SK-N-SH (cell line): ENCODE data around the gene NKAIN4. TPM values are rescaled to one million over a fixed set of nuclear protein-coding genes. Genes with fewer than 3 reads are reported as not detected.

Source experiments
- CTCF ChIA-PET: fragments of 300-600, 350-600 bp; formaldehyde crosslinking; extraction: SDS; loops from one replicate; lab custom pipeline; 2021; lab: Yijun Ruan, JAX
- POLR2A ChIA-PET: fragments of 350-600 bp; sonication (Branson Sonifier 250); formaldehyde crosslinking; extraction: SDS; loops from one replicate; lab custom pipeline; 2020; ENCODE audit warnings: antibody characterized with exemption, inconsistent platforms; lab: Yijun Ruan, JAX
- DNase-seq: peaks from one replicate; pipeline ENCODE4 v3.0.0; 2012
- H2AFZ ChIP-seq: fragments of 200-600 bp; sonication (generic); 2 replicates; pipeline ENCODE4 v1.8.1; 2016; ENCODE audit warnings: antibody characterized with exemption, mild to moderate bottlenecking, low read depth
- H3F3A ChIP-seq: fragments of 200-600 bp; sonication (generic); replicated peaks from 2 replicates; pipeline ENCODE3; 2016; ENCODE audit warnings: antibody characterized with exemption, mild to moderate bottlenecking; ENCODE audit not compliant: insufficient read depth
- H3K27ac ChIP-seq, 2 experiments: fragments of 200-500 bp in 1 of 2; fragments of 200-600 bp in 1 of 2; sonication (Bioruptor generic) in 1 of 2; sonication (generic), shearing (Covaris generic) in 1 of 2; 2 replicates each; pipeline versions ENCODE4 v1.5.1 to v1.6.1; 2014 to 2016; ENCODE audit warnings: low read depth in 2 of 2, inconsistent platforms in 1 of 2, low read length in 1 of 2, mild to moderate bottlenecking in 1 of 2, mixed read lengths in 1 of 2
- H3K27me3 ChIP-seq: fragments of 200-600 bp; sonication (generic), shearing (Covaris generic); 2 replicates; pipeline ENCODE4 v1.6.1; 2016; ENCODE audit warnings: mixed run types; ENCODE audit not compliant: insufficient read depth
- H3K36me3 ChIP-seq, 2 experiments: fragments of 200-500 bp in 1 of 2; fragments of 200-600 bp in 1 of 2; sonication (Bioruptor generic) in 1 of 2; sonication (generic) in 1 of 2; replicated peaks in 1 of 2; 2 replicates each; pipeline versions ENCODE3 to v1.5.1; 2014 to 2016; ENCODE audit warnings: low read length in 1 of 2, mild to moderate bottlenecking in 1 of 2; ENCODE audit not compliant: insufficient read depth in 2 of 2, control insufficient read depth in 1 of 2
- H3K4me1 ChIP-seq, 2 experiments: fragments of 200-500 bp in 1 of 2; fragments of 200-600 bp in 1 of 2; sonication (Bioruptor generic) in 1 of 2; sonication (generic), shearing (Covaris generic) in 1 of 2; 2 replicates each; pipeline versions ENCODE4 v1.5.1 to v1.6.1; 2014 to 2016; ENCODE audit warnings: low read depth in 1 of 2, low read length in 1 of 2, mixed run types in 1 of 2; ENCODE audit not compliant: insufficient read depth in 2 of 2, control insufficient read depth in 1 of 2
- H3K4me2 ChIP-seq: fragments of 200-600 bp; sonication (generic), shearing (Covaris generic); 2 replicates; pipeline ENCODE4 v1.6.1; 2017; ENCODE audit warnings: mixed run types
- H3K4me3 ChIP-seq, 2 experiments: fragments of 200-500 bp in 1 of 2; fragments of 200-600 bp in 1 of 2; sonication (Bioruptor generic) in 1 of 2; sonication (generic), shearing (Covaris generic) in 1 of 2; 2 replicates each; pipeline versions ENCODE4 v1.5.1 to v1.8.1; 2014 to 2016; ENCODE audit warnings: low read depth in 2 of 2, inconsistent platforms in 1 of 2, low read length in 1 of 2, mild to moderate bottlenecking in 1 of 2, mixed read lengths in 1 of 2, moderate library complexity in 1 of 2
- H3K79me2 ChIP-seq: fragments of 200-600 bp; sonication (generic); 2 replicates; pipeline ENCODE4 v1.8.1; 2017; ENCODE audit warnings: mild to moderate bottlenecking; ENCODE audit not compliant: insufficient read depth
- H3K9ac ChIP-seq: fragments of 200-600 bp; sonication (generic); 2 replicates; pipeline ENCODE4 v1.6.1; 2017; ENCODE audit warnings: mixed run types
- H3K9me2 ChIP-seq: fragments of 200-600 bp; sonication (generic); 2 replicates; pipeline ENCODE4 v1.6.1; 2017; ENCODE audit warnings: mixed run types
- H3K9me3 ChIP-seq: fragments of 200-600 bp; sonication (generic); 2 replicates; pipeline ENCODE4 v1.6.1; 2017; ENCODE audit warnings: mixed run types, mild to moderate bottlenecking, moderate library complexity
- H4K20me1 ChIP-seq: fragments of 200-600 bp; sonication (generic); 2 replicates; pipeline ENCODE4 v1.6.1; 2017; ENCODE audit warnings: mild to moderate bottlenecking, mixed run types; ENCODE audit not compliant: insufficient read depth
- CHD2 ChIP-seq: fragments of 150-350 bp; IDR thresholded peaks from 2 replicates; pipeline ENCODE4 v1.6.1; 2018; ENCODE audit warnings: low read length; ENCODE audit not compliant: partially characterized antibody
- EP300 ChIP-seq, 2 experiments: IDR thresholded peaks; 2 replicates each; pipeline versions ENCODE4 v1.4.0 to v1.6.1; 2012; ENCODE audit warnings: borderline replicate concordance in 1 of 2, low read depth in 1 of 2, low read length in 1 of 2
- FOSL2 ChIP-seq: IDR thresholded peaks from 2 replicates; pipeline ENCODE4 v1.4.0; 2012; ENCODE audit warnings: low read depth, mild to moderate bottlenecking, moderate library complexity, borderline replicate concordance
- MXI1 ChIP-seq: IDR thresholded peaks from 2 replicates; pipeline ENCODE4 v1.6.1; 2012; ENCODE audit warnings: mild to moderate bottlenecking, low read depth, low read length, improper control_type of control experiment
- POLR2AphosphoS5 ChIP-seq: IDR thresholded peaks from 2 replicates; pipeline ENCODE4 v1.6.1; 2012; ENCODE audit warnings: low read depth, low read length
- RCOR1 ChIP-seq: fragments of 150-350 bp; IDR thresholded peaks from 2 replicates; pipeline ENCODE4 v1.6.1; 2017; ENCODE audit warnings: antibody characterized with exemption, low read length
- RXRA ChIP-seq: IDR thresholded peaks from 2 replicates; pipeline ENCODE4 v1.4.0; 2012; ENCODE audit warnings: low read depth, mild to moderate bottlenecking, borderline replicate concordance
- SMC3 ChIP-seq: IDR thresholded peaks from 2 replicates; pipeline ENCODE4 v1.6.1; 2012; ENCODE audit warnings: low read depth, low read length, improper control_type of control experiment
- YY1 ChIP-seq: IDR thresholded peaks from 2 replicates; pipeline ENCODE4 v1.4.0; 2012; ENCODE audit warnings: low read depth, mild to moderate bottlenecking
- WGBS: methylation state at CpG from one replicate; pipeline ENCODE4 v1.1.6; 2017; ENCODE audit warnings: low lambda C conversion rate; 5-methylcytosine and 5-hydroxymethylcytosine counted together
- polyA plus RNA-seq, 3 experiments: library from polyadenylated mRNA; depleted of rRNA; stranded (reverse); fragments of >200 nt; gene quantifications; 2 replicates each; pipeline ENCODE4 v1.2.3, GENCODE V29; 2012
- TF ChIP-seq, protein P1 (sequence below): IDR thresholded peaks from 2 replicates; pipeline ENCODE4 v1.4.0; 2012; ENCODE audit warnings: low read depth, borderline replicate concordance

NKAIN4 gene
- polyA plus RNA-seq, 1 of the 3 experiments (the other 2 are of a cell fraction): not detected

DNA sequence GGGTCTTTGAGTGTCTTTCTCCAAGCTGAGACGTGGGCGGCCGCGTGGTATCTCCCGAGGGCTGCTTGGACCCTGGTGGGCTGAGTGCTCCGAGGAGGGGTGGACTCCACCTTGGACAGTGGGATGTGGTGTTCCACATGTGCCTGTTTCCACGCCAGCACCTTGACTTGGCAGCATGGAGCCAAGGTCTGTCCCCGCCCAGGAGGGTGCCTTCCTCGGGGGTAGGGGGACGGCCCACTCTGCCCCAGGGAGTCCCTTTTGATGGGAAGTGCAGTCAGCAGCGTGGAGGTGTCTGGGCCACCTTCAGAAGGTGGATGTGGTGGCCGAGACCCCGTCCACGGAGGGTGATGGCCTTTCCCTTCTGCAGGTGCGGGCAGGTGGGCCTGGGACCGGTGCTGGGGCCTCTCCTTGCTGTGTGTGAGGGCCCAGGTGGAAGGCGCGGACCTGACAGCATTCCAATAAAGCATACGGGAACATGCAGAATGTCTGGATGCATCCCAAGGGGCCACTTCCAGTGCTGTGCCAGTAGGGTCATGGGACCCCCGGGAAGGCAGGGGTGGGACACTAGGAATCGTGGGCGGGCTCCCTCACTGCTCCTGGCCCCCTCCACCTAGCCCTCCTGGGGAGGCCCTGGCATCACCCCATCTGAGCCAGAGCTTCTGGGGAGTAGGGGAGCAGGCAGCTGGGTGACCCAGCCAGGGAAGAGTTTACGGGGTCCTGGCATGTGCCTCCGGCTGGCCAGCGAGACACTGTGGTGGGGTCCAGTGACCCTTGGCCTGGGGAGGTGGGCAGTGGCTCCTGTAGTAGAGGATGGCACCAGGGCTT is 35.3 kb upstream of the NKAIN4 start:
- POLR2A ChIA-PET: no interaction called here
- Histone ChIP-seq H3K9ac (no peak overlapping the region), H2AFZ (no peak overlapping the region), H3K9me2 (no peaks in the 10 kb centered on the region), H3K9me3 (no peaks in the 10 kb centered on the region), H3F3A (peaks cover 4% of the 10 kb centered on the region), H4K20me1 (peaks cover 21% of the 10 kb centered on the region; the same call in 1 of the 2 replicates), H3K4me1 (no peaks in the 10 kb centered on the region; a peak in 1 of 4 replicates), H3K36me3 (peaks cover 0 to 41% of the 10 kb centered on the region in 2 experiments), H3K79me2 (no peaks in the 10 kb centered on the region), H3K4me3 (no peak overlapping the region), H3K27ac (no peak overlapping the region), H3K4me2 (no peak overlapping the region), H3K27me3 (no peaks in the 10 kb centered on the region)
- CTCF ChIA-PET: interaction anchor here (1.4 to 3.2 kb wide), 3 partner anchors 9 to 108 kb away, joined by 5 to 12 read pairs (median 6); no protein-coding TSS in a partner anchor
- 95% methylated on average over 15 of the region's 25 CpGs for WGBS
- no peak for DNase-seq
- no peak for TF ChIP-seq RXRA
- no peak for TF ChIP-seq EP300 (IDR thresholded peaks at IDR 0.05; ENCODE audit: borderline replicate concordance in 1 of 2, low read depth in 1 of 2, low read length in 1 of 2)
- TF ChIP-seq, protein P1, sequence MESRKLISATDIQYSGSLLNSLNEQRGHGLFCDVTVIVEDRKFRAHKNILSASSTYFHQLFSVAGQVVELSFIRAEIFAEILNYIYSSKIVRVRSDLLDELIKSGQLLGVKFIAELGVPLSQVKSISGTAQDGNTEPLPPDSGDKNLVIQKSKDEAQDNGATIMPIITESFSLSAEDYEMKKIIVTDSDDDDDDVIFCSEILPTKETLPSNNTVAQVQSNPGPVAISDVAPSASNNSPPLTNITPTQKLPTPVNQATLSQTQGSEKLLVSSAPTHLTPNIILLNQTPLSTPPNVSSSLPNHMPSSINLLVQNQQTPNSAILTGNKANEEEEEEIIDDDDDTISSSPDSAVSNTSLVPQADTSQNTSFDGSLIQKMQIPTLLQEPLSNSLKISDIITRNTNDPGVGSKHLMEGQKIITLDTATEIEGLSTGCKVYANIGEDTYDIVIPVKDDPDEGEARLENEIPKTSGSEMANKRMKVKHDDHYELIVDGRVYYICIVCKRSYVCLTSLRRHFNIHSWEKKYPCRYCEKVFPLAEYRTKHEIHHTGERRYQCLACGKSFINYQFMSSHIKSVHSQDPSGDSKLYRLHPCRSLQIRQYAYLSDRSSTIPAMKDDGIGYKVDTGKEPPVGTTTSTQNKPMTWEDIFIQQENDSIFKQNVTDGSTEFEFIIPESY: no peak
- TF ChIP-seq CHD2: no peak
- TF ChIP-seq YY1: no peak
- no peak for TF ChIP-seq POLR2AphosphoS5
- TF ChIP-seq FOSL2: no peak
- TF ChIP-seq MXI1: no peak

DNA sequence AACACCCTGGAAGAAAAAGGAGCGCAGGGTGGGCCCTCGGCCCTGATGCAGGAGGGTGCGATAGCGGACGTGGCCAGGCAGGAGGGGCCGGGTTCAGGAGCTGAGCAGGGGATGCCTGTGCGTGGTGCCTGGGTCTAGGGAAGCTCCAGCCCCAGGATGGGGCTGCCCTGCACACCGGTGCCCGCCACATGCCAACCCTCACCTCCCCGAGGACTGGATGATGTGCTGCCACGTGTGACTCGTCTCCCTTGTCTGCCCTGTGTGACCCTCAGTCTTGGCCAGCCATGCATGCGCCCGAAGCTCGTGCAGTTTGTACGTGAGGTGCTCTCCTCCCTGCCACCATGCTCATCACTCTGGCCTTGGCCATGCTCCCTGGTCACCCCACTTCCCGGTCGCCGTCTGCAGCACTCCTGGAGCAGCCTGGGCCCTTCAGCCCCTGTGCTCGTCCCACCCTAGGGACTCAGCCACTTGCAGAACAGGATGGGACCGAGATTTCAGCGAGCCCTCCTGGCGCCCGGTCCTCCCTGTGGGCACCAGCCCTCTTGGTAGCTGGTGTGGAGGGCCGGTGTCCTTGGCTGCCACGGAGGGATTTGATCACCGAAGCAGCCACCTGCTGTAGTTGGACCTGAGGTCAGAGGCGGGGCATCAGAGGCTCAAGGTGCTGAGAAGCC is 34.5 kb upstream of the NKAIN4 start:
- Histone ChIP-seq H3K79me2 (no peaks in the 10 kb centered on the region), H3K9me3 (no peaks in the 10 kb centered on the region), H3F3A (peaks cover 4% of the 10 kb centered on the region), H3K4me2 (no peak overlapping the region), H2AFZ (no peak overlapping the region), H3K36me3 (peaks cover 0 to 49% of the 10 kb centered on the region in 2 experiments), H3K27me3 (no peaks in the 10 kb centered on the region), H3K4me1 (no peaks in the 10 kb centered on the region; a peak in 1 of 4 replicates), H3K27ac (no peak overlapping the region), H3K4me3 (no peak overlapping the region), H3K9me2 (no peaks in the 10 kb centered on the region), H3K9ac (no peak overlapping the region), H4K20me1 (peaks cover 21% of the 10 kb centered on the region; the same call in 1 of the 2 replicates)
- ChIA-PET POLR2A (interaction anchor here (0.5 to 1.7 kb wide), 2 partner anchors 16 to 65 kb away, joined by 4 to 7 read pairs; partner anchors contain the start of gene ARFGAP1), CTCF (interaction anchor here (0.6 to 3.2 kb wide), 3 partner anchors 65 to 233 kb away, joined by 3 to 12 read pairs (median 3); no protein-coding TSS in a partner anchor)
- WGBS: 96% methylated on average over 26 of the region's 28 CpGs
- DNase-seq: no peak
- no peak for TF ChIP-seq SMC3
- no peak for TF ChIP-seq FOSL2
- no peak for TF ChIP-seq RCOR1
- TF ChIP-seq YY1: no peak
- TF ChIP-seq, all 33 proteins: peak for 0
